Spleen (tissue), 11 donors: ENCODE data around the gene STON2. TPM values are rescaled to one million over a fixed set of nuclear protein-coding genes. Genes with fewer than 3 reads are reported as not detected.

ENCODE experiments used
- DNase-seq: peaks from one replicate; pipeline ENCODE4 v3.0.0-alpha.2; 2020
- H3K27ac ChIP-seq, 8 donors: fragments of 200-600 bp; sonication (generic) in 7 of 8; 1 replicate in 4 of 8; 2 replicates in 4 of 8; pipeline versions ENCODE4 v1.5.0 to v1.8.0; 2016 to 2021; ENCODE audit warnings: inconsistent platforms in 4 of 8, mild to moderate bottlenecking in 4 of 8, moderate library complexity in 1 of 8
- H3K27me3 ChIP-seq, 7 donors: fragments of 200-600 bp; sonication (generic) in 6 of 7; replicated peaks in 1 of 7; 1 replicate in 4 of 7; 2 replicates in 3 of 7; pipeline versions ENCODE4 v1.5.0 to v1.8.0; 2016 to 2021; ENCODE audit warnings: inconsistent platforms in 3 of 7, mild to moderate bottlenecking in 1 of 7
- H3K36me3 ChIP-seq, 6 donors: fragments of 200-600 bp; sonication (generic) in 5 of 6; 1 replicate in 4 of 6; 2 replicates in 2 of 6; pipeline versions ENCODE4 v1.5.0 to v1.8.0; 2016 to 2021; ENCODE audit warnings: inconsistent platforms in 2 of 6
- H3K4me1 ChIP-seq, 6 donors: fragments of 200-600 bp; sonication (generic) in 5 of 6; 1 replicate in 3 of 6; 2 replicates in 3 of 6; pipeline versions ENCODE4 v1.5.0 to v1.8.0; 2016 to 2021; ENCODE audit warnings: inconsistent platforms in 3 of 6
- H3K4me3 ChIP-seq, 8 donors: fragments of 200-600 bp; sonication (generic) in 7 of 8; 1 replicate in 4 of 8; 2 replicates in 4 of 8; pipeline versions ENCODE4 v1.5.0 to v1.8.0; 2016 to 2021; ENCODE audit warnings: inconsistent platforms in 4 of 8, mild to moderate bottlenecking in 4 of 8, moderate library complexity in 2 of 8
- H3K9me3 ChIP-seq, 8 donors: fragments of 200-600 bp; sonication (generic) in 7 of 8; 1 replicate in 4 of 8; 2 replicates in 4 of 8; pipeline versions ENCODE4 v1.5.0 to v1.8.0; 2016 to 2021; ENCODE audit warnings: inconsistent platforms in 4 of 8
- CTCF ChIP-seq, 11 experiments: fragments of 200-600 bp in 7 of 11; fragments of 450-650 bp in 4 of 11; sonication (generic) in 4 of 11; IDR thresholded peaks in 8 of 11; conservative IDR thresholded peaks in 3 of 11; 1 replicate in 7 of 11; 2 replicates in 4 of 11; pipeline versions ENCODE4 v1.4.0 to v1.8.0; 2016 to 2021; ENCODE audit warnings: antibody characterized with exemption in 11 of 11, inconsistent platforms in 4 of 11, mild to moderate bottlenecking in 1 of 11
- POLR2A ChIP-seq, 3 donors: fragments of 450-650 bp; IDR thresholded peaks; one replicate each; pipeline ENCODE4 v1.5.1; 2017; ENCODE audit warnings: antibody characterized with exemption in 3 of 3, mild to moderate bottlenecking in 1 of 3
- POLR2AphosphoS5 ChIP-seq, 3 donors: sonication (generic); formaldehyde crosslinking; IDR thresholded peaks; one replicate each; pipeline ENCODE4 v1.5.1; 2017; ENCODE audit warnings: antibody characterized with exemption in 3 of 3
- WGBS, 5 donors: extraction: QIAGEN DNeasy Blood & Tissue Kit in 3 of 5; methylation state at CpG; one replicate each; pipeline versions ENCODE4 v1.1.5 to v1.1.7; 2013 to 2018; 5-methylcytosine and 5-hydroxymethylcytosine counted together
- intact Hi-C: fragments of 100-400 bp; cut with DNase I; formaldehyde crosslinking; loops from one replicate; pipeline ENCODE4 v1.15.0; 2023; ENCODE audit warnings: low total_unique reads
- polyA plus RNA-seq, 3 donors: library from polyadenylated mRNA; stranded (reverse); fragments of 200-250 nt; gene quantifications; one replicate each; pipeline ENCODE4 v1.2.1, GENCODE V29; 2013
- total RNA-seq, 7 donors: library from RNA; depleted of rRNA in 3 of 7; stranded (reverse); fragments of >200 nt in 3 of 7; fragmentation: NEBNext Ultra II Directional in 4 of 7; extraction: Animal tissue kit (Norgen Biotek cat#: 25700) in 4 of 7; gene quantifications; one replicate each; pipeline versions ENCODE4 v1.1.0 to v1.2.1, GENCODE V29; 2016 to 2021
- donor health status: healthy with polysubstance abuse.
- donor health status: DM: no; HTN: no; CAD: no; lungs with moderate emphysema.
- donor health status: DM: no; HTN: no; CAD: no.
- donor health status: Bipolar disorder and iron deficiency.
- donor health status: healthy.
- donor health status: DM: no; HTN: no; CAD: no.
- donor health status: DM: yes; HTN: yes; CAD: no.

Gene STON2
- total and polyA plus RNA-seq, 10 donors, result 3.5 to 236 (median 167) TPM

- WGBS, 5 donors, result 0 to 1% (median 0%) methylated on average over 69 to 84 of the region's 84 CpGs
- no peaks in the 10 kb centered on the region for H3K27me3 ChIP-seq
- H3K9me3 ChIP-seq, result no peaks in the 10 kb centered on the region
- TF ChIP-seq CTCF (IDR thresholded peaks at IDR 0.05 in 8 of 11, conservative IDR thresholded peaks at IDR 0.05 in 3 of 11) (peak in 6 of 11 experiments; percentile 1 to 29 (median 14)), POLR2A (IDR thresholded peaks at IDR 0.05) (peak; percentile 98 to 99 (median 99)), POLR2AphosphoS5 (IDR thresholded peaks at IDR 0.05) (peak; percentile 100)
- H3K4me1 ChIP-seq, result peaks cover 19 to 43% (median 36%) of the 10 kb centered on the region in 6 donors
- intact Hi-C loops, result no loop called here
- peak; percentile 99 for DNase-seq
- peaks cover 0 to 4% (median 1%) of the 10 kb centered on the region in 6 donors for H3K36me3 ChIP-seq
- peak within 1 kb of the TSS; percentile 58 to 76 (median 66) for H3K4me3 ChIP-seq
- H3K27ac ChIP-seq, result peak within 1 kb of the TSS; percentile 97 to 99 (median 99)
Observed at GRCh38 chr14:81220830-81221578, 179.1 kb downstream of the STON2 start, which contains the start of gene GTF2A1. Gene GTF2A1 (minus strand): TSS chr14:81220959. CDS start chr14:81220518, 441 bp downstream.

- WGBS, 5 donors, result 0 to 1% (median 1%) methylated on average over 13 of the region's 13 CpGs
Observed at GRCh38 chr14:81220580-81220829, 179.6 kb downstream of the STON2 start.

GRCh38 chr14:81219759-81220579, 180.2 kb downstream of the STON2 start:
- H3K27me3 ChIP-seq, result no peaks in the 10 kb centered on the region
- WGBS, 5 donors, result 0 to 1% (median 0%) methylated on average over 38 to 84 of the region's 84 CpGs
- H3K4me1 ChIP-seq, result peaks cover 19 to 53% (median 36%) of the 10 kb centered on the region in 6 donors
- H3K27ac ChIP-seq, result peak overlapping the region; percentile 97 to 99 (median 99)
- peaks cover 0 to 14% (median 12%) of the 10 kb centered on the region in 6 donors for H3K36me3 ChIP-seq
- H3K4me3 ChIP-seq, result peak overlapping the region; percentile 58 to 76 (median 66)
- TF ChIP-seq CTCF (IDR thresholded peaks at IDR 0.05 in 8 of 11, conservative IDR thresholded peaks at IDR 0.05 in 3 of 11), result no peak
- no peak for TF ChIP-seq POLR2AphosphoS5 (IDR thresholded peaks at IDR 0.05)
- TF ChIP-seq POLR2A (IDR thresholded peaks at IDR 0.05), result no peak
- DNase-seq, result peak; percentile 91
- H3K9me3 ChIP-seq, result no peaks in the 10 kb centered on the region
- intact Hi-C loops, result loop anchor here (5.0 kb wide), 1 partner anchor 48 kb away; no protein-coding TSS in a partner anchor

More at GRCh38 chr14:81220580-81220829, 179.6 kb downstream of the STON2 start:
- H3K36me3 ChIP-seq, result peaks cover 0 to 9% (median 6%) of the 10 kb centered on the region in 6 donors
- intact Hi-C loops, result no loop called here
- H3K27me3 ChIP-seq, result no peaks in the 10 kb centered on the region
- peak in 1 of 11 experiments; percentile 9 for TF ChIP-seq CTCF (IDR thresholded peaks at IDR 0.05 in 8 of 11, conservative IDR thresholded peaks at IDR 0.05 in 3 of 11)
- TF ChIP-seq POLR2A (IDR thresholded peaks at IDR 0.05), result no peak
- peaks cover 19 to 48% (median 36%) of the 10 kb centered on the region in 6 donors for H3K4me1 ChIP-seq
- peak overlapping the region; percentile 97 to 99 (median 99) for H3K27ac ChIP-seq
- DNase-seq, result no peak
- H3K4me3 ChIP-seq, result peak overlapping the region; percentile 57 to 76 (median 66)
- H3K9me3 ChIP-seq, result no peaks in the 10 kb centered on the region
